ENCODE measurements around the gene ADAMTS15.
A peak's percentile ranks its signal among the peaks of the same experiment; 100 is the strongest.

The ADAMTS15 gene

GRCh38 chr11:130490682-130491449 lies 42.4 kb downstream of the ADAMTS15 start:
- Histone ChIP-seq H3K4me3 (no peak overlapping the region), H3K27ac (no peak overlapping the region)

GRCh38 chr11:130498181-130498580 lies 49.7 kb downstream of the ADAMTS15 start:
- Histone ChIP-seq H3K4me3 (no peak overlapping the region), H3K27ac (no peak overlapping the region)

GRCh38 chr11:130499828-130500227 lies 51.4 kb downstream of the ADAMTS15 start:
- no peak overlapping the region for H3K4me3 ChIP-seq
- H3K27ac ChIP-seq: no peak overlapping the region

- no peak overlapping the region for H3K27ac ChIP-seq
- no peak overlapping the region for H3K4me3 ChIP-seq
These were observed 55.9 kb downstream of the ADAMTS15 start for GRCh38 chr11:130504317-130504716.

GRCh38 chr11:130508913-130509312 lies 60.5 kb downstream of the ADAMTS15 start:
- Histone ChIP-seq H3K4me3 (no peak overlapping the region), H3K27ac (no peak overlapping the region)

- Histone ChIP-seq H3K27ac (no peak overlapping the region), H3K4me3 (no peak overlapping the region)
These were observed 61.5 kb downstream of the ADAMTS15 start for GRCh38 chr11:130509942-130510341.

GRCh38 chr11:130510407-130511006 lies 62.1 kb downstream of the ADAMTS15 start:
- no peak overlapping the region for H3K27ac ChIP-seq
- no peak overlapping the region for H3K4me3 ChIP-seq

- H3K27ac ChIP-seq: no peak overlapping the region
- H3K4me3 ChIP-seq: no peak overlapping the region
These were observed 63.3 kb downstream of the ADAMTS15 start for GRCh38 chr11:130511765-130512164.

- no peak overlapping the region for H3K27ac ChIP-seq
These were observed 64.2 kb downstream of the ADAMTS15 start for GRCh38 chr11:130512662-130513061.

GRCh38 chr11:130513132-130513531 lies 64.7 kb downstream of the ADAMTS15 start:
- Histone ChIP-seq H3K27ac (no peak overlapping the region), H3K4me3 (no peak overlapping the region)

More at GRCh38 chr11:130512662-130513061, 64.2 kb downstream of the ADAMTS15 start:
- H3K4me3 ChIP-seq: no peak overlapping the region

- Histone ChIP-seq H3K27ac (no peak overlapping the region), H3K4me3 (no peak overlapping the region)
These were observed 65.9 kb downstream of the ADAMTS15 start for GRCh38 chr11:130514316-130514715.

- Histone ChIP-seq H3K4me3 (no peak overlapping the region), H3K27ac (no peak overlapping the region)
These were observed 66.4 kb downstream of the ADAMTS15 start for GRCh38 chr11:130514851-130515250.

GRCh38 chr11:130515829-130516553 lies 67.5 kb downstream of the ADAMTS15 start:
- no peak overlapping the region for H3K4me3 ChIP-seq
- H3K27ac ChIP-seq: no peak overlapping the region

- Histone ChIP-seq H3K4me3 (no peak overlapping the region), H3K27ac (no peak overlapping the region)
These were observed 68.4 kb downstream of the ADAMTS15 start for GRCh38 chr11:130516554-130517505.

GRCh38 chr11:130518164-130518680 lies 69.8 kb downstream of the ADAMTS15 start:
- Histone ChIP-seq H3K4me3 (no peak overlapping the region), H3K27ac (no peak overlapping the region)

- Histone ChIP-seq H3K27ac (peak overlapping the region in 3 of 21 experiments; percentile 35 to 74 (median 68)), H3K4me3 (no peak overlapping the region)
These were observed 70.9 kb downstream of the ADAMTS15 start for GRCh38 chr11:130519128-130519932.

- H3K27ac ChIP-seq: peak overlapping the region in 8 of 21 experiments; percentile 3 to 74 (median 48)
- no peak overlapping the region for H3K4me3 ChIP-seq
These were observed 71.8 kb downstream of the ADAMTS15 start for GRCh38 chr11:130520271-130520671.

GRCh38 chr11:130522284-130522961 lies 74.0 kb downstream of the ADAMTS15 start:
- Histone ChIP-seq H3K4me3 (no peak overlapping the region), H3K27ac (peak overlapping the region in 13 of 21 experiments; percentile 25 to 78 (median 52))
